Heart left ventricle (tissue), 13 donors: ENCODE measurements around the gene KCNH5.

Experiments used
- CTCF ChIP-seq, 12 donors: fragments of 200-600 bp; sonication (generic) in 4 of 12; IDR thresholded peaks; one replicate each; pipeline versions ENCODE4 v1.5.0 to v1.8.0; 2018 to 2022; ENCODE audit warnings: antibody characterized with exemption in 12 of 12, mild to moderate bottlenecking in 5 of 12
- POLR2A ChIP-seq, 2 donors: fragments of 450-650 bp; IDR thresholded peaks; one replicate each; pipeline ENCODE4 v1.6.1; 2017; ENCODE audit warnings: antibody characterized with exemption in 2 of 2, mild to moderate bottlenecking in 2 of 2, moderate library complexity in 2 of 2
- donor health status: ischemic (EF 13 %, LVEDD 7.1; RV severe dilation, severe dysfunction).
- donor health status: DM: no; HTN: yes; CAD: no.
- donor health status: DM: no; HTN: no; CAD: no.
- donor health status: ischemic (EF 25% LVEDD 6.9; RV normal size, moderate dysfunction).
- donor health status: ischemic (EF 25% LVEDD 5.7; RV mildly dilated, moderate dysfunction).
- donor health status: ischemic (EF 35%, LVEDD 5.7; RV mildly dilated, moderate dysfunction).
- donor health status: nonischemic (EF 11% LVEDD 7.7; RV severe dilation, severe dysfunction).
- donor health status: DM: yes; HTN: yes; CAD: no.
- donor health status: PGD.
- donor health status: ischemic (EF 29% LVEDD 5.4; RV normal size, mild dysfunction).
- donor health status: nonischemic (EF 23%, LVEDD 6.1; RV moderate dilation, normal function).

DNA sequence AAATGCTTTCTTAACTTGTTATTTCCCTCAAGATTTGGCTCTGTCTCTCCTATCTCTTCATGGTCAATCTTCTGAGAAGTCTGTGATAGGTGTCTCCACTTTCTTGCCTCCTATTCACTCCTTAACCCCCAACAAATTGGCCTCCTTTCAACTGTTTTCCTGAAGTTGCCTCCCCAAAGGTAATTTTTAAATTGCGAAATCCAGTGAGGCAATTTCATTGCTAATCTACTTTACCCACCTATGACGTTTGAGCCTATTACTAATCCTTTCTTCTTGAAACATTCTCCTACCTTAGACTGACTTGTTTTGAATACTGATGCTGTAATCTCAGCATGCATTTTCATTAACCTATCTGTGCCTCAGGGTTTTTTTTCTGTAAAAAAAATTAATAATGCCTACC is 6.0 kb upstream of the KCNH5 start:
- TF ChIP-seq CTCF (IDR thresholded peaks at IDR 0.05) (no peak), POLR2A (IDR thresholded peaks at IDR 0.05) (no peak)
